HG03280 (cell line): Measurements from ENCODE around the gene MGA.
"Not testable (repeated sequence)": the region's sequence is repeated elsewhere in the genome, so short reads cannot be mapped to it uniquely, and the experiment has no call there.

Source experiments
- ATAC-seq: cut with Tn5 transposase; IDR thresholded peaks from one replicate; pipeline ENCODE4 v1.9.1; 2021; ENCODE audit warnings: mild to moderate bottlenecking, moderate library complexity; ENCODE audit not compliant: unreplicated experiment

Gene MGA

DNA sequence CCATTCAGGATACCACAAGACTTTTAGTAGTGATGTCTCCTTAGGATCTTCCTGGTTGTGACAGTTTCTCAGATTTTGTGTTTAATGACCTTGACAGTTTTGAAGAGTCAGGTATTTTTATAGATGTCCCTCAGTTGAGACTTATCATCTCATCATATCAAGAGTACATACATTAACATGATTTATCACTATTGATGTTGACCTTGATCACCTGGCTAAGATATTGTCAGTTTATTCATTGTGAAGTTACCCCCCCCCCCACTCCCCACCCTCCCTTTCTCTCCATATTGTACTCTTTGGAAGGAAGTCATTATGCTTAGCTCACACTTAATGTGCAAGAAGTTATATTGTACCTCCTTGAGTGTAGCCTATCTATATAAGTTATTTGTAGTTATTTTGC is 42.9 kb downstream of the MGA start:
- no peak for ATAC-seq

DNA sequence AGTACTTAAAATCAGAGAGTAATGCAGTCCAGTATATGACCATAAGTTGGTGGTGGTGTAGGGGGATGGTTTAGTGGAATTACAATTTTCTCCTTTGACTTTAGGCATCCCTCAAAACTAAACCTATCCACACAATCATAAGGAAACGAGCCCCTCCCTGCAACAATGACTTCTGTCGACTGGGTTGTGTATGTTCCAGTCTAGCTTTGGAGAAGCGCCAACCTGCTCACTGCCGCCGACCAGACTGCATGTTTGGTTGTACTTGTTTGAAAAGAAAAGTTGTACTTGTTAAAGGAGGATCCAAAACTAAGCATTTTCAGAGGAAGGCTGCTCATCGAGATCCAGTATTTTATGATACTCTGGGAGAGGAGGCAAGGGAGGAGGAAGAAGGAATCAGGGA is 52.8 kb downstream of the MGA start:
- ATAC-seq: no peak

- no peak for ATAC-seq
Observed at GRCh38 chr15:41714291-41714690, 54.1 kb downstream of the MGA start.

- ATAC-seq: no peak
Observed at GRCh38 chr15:41716864-41717263, 56.7 kb downstream of the MGA start.

GRCh38 chr15:41727143-41727542 is 66.9 kb downstream of the MGA start:
- ATAC-seq: no peak

DNA sequence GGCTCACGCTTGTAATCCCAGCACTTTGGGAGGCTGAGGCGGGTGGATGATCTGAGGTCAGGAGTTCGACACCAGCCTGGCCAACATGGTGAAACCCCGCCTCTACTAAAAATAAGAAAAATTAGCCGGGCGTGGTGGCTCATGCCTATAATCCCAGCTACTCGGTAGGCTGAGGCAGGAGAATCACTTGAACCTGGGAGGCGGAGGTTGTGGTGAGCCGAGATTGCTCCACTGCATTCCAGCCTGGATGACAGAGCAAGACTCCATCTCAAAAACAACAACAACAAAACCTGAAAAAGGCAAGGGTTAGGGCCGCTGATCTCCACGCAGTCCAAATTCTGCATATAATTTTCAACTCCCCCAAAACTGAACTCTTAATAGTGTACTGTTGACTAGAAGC is 67.9 kb downstream of the MGA start:
- ATAC-seq: not testable (repeated sequence)

DNA sequence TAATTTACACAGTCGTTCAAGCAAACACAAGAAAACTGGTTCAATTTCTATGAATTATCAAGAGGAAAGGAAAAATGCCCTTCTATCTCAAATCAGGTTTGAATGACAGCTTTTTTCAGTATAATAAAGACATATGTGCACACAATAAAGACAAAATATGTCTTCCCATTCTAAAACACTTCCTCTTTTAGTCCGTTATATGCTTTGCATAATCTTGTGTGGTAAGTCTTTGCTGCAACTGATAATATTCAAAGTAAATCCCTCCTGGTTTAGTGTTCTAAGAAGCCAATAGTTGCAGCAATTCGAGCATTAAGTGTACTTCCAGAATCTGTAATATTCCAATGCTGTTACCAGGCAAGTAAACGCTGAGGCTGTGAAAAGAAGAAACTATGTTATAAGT is 70.3 kb downstream of the MGA start:
- no peak for ATAC-seq

DNA sequence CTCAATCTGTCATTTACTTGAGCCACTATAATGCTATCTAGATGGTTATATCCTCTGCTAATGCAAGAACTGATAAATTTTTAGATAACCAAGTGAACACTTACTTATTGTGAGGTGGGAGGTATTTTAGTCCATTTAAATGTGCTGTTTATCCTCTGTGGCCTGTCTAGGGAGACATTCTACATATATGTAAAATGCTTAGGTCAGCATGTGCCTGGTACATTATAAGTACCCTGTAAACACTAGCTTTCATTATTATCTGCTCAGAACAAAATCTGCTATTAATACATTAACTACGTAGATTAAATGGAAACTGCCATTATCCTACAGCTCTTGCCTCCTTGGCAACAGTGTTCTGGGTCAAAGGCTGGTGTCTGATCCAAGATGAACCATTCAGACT is 72.3 kb downstream of the MGA start:
- ATAC-seq: no peak

GRCh38 chr15:41734079-41734478 is 73.9 kb downstream of the MGA start:
- ATAC-seq: no peak

- ATAC-seq: no peak
Observed at GRCh38 chr15:41735046-41735445, 74.8 kb downstream of the MGA start.

GRCh38 chr15:41735492-41735891 is 75.3 kb downstream of the MGA start:
- not testable (repeated sequence) for ATAC-seq

- ATAC-seq: no peak
Observed at GRCh38 chr15:41746802-41747201, 86.6 kb downstream of the MGA start.

- no peak for ATAC-seq
Observed at GRCh38 chr15:41756198-41756597, 96.0 kb downstream of the MGA start.

DNA sequence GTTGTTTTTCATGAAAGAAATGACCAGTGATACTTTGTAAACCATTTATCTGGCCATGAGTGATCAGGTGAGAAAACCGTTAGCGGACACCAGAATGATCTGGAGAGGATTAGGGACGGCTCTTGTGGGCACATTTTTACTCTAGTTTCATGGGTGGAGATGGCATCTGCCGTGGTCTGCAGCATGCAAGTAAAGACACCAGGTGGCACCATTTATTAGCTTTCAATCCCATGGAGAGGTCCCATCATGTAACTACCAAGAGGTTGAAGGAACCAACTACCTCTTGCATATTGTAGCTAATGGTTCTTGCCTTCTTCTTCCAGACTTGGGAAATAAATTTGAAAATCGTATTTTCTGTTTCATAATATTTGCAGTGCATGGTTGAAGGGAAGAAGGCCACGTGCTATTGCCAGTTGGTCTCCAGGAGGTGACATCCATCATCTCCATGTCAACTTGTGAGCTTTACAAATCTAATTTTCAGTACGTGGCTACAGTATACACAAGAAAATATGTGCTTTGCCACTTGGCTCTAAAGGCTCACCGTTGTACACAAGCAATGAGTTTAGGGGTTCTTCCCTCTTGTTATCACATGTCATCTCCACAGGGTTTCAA is 112.6 kb downstream of the MGA start:
- no peak for ATAC-seq

GRCh38 chr15:41773332-41773728 is 113.1 kb downstream of the MGA start:
- no peak for ATAC-seq

DNA sequence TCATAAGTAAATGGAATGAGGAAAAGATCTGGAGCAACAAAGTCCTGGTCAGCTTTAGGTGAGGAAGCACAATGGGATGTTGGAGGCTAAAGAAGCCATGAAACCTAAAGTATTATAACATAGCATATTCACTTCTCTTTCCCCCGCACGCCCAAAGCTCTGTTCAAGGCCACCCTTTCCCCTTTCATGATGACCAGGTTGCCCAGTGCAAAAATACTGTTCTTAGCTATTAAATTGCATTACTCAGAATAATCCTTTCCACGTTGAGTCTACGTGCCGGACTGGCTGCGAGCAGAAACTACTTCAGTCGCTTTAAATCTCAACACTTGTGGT is 113.5 kb downstream of the MGA start:
- no peak for ATAC-seq

GRCh38 chr15:41774062-41774881 is 114.1 kb downstream of the MGA start, which contains the start of gene MAPKBP1:
Gene MAPKBP1 (plus strand): TSS chr15:41774484. CDS start chr15:41775276, 792 bp downstream.
- peak; percentile 81 for ATAC-seq

- ATAC-seq: no peak
Observed at GRCh38 chr15:41774882-41775417, 114.7 kb downstream of the MGA start.

DNA sequence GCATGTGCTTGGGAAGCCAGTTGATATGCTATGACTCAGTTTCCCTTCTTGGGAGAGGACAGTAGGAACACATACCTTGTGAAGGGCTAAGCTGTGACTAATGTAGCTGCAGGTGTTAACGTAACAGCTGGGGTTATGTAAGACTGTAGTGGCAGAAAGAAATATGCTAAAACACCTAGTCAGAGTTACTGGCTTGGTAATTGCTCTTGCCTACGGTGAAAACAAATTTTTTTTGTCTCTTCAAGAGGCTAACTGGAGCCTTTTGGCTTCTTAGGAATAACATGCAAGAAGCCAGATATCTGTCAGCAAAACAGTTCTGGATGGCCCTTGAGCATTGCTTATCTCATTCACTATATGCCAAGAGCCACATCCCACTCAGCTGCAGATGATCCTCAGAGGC is 115.4 kb downstream of the MGA start:
- ATAC-seq: no peak

DNA sequence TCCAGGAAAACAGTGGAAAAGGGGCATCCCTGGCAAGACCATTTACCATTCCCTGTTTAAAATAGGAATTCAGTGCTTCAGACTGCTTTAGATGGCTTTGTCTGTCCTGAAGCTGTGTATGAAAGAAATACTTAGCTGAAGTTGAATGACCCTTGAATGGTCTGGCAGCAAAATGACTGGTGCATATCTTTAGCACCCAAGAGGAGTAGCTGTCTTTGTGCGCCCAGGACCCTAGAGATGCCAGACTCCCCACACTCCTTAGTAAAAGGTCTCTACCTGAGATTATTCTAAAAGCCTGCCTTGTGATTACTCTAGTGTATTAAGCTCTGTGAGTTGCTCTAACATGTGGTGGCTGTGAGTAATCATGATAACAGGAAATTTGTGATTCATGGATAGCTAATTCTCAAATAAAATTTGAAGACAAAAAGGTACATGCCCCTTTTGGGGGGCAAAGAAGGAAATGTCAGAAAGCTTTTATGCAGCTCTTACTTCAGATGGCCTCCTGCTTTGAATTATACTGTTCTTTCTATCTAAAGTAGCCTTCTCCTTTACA is 117.3 kb downstream of the MGA start:
- ATAC-seq: no peak

DNA sequence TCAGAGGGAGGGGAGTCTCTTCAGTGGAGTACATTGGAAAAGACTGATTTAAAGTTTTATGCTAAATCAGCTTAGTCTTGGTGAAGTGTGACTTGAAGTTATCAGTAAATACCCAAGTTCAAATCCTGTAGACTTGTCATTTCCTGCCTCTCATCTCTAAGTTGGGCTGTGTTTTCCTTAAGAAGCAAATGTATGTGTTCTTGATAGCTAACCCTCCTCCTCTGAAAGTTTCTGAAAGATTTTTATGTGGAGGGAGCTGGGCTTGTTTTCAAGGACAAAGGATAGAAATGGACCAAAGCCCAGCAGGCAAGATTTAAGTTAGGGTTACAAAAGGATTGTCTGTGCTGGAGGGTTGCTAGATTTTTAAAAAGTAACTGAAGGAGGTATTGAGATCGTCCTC is 118.3 kb downstream of the MGA start:
- no peak for ATAC-seq

DNA sequence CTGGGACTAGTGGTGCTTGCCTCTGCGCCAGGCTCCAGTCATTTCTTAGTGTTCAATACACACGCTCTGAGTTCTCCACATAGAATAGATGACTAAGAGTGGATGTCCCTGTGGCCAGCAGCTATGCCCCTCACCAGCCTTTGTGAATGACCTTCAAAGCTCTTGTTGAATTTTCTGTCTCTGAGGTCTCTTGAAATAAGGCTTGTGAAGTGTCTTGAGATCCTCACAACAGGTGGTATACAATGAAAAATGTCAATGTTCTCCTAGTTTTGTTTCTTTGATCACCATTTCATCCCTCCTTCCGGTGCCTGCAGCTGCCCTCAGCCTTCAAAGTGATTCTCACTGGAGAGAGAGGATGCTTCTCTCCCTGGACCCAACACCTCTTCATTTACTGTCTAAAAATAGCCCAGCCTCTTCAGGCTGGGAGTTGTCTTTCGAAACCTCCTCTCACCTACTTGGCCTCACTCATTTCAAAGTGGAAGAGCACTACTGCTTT is 119.5 kb downstream of the MGA start:
- no peak for ATAC-seq
